ENCODE data around the gene ZNRF1.

DNA sequence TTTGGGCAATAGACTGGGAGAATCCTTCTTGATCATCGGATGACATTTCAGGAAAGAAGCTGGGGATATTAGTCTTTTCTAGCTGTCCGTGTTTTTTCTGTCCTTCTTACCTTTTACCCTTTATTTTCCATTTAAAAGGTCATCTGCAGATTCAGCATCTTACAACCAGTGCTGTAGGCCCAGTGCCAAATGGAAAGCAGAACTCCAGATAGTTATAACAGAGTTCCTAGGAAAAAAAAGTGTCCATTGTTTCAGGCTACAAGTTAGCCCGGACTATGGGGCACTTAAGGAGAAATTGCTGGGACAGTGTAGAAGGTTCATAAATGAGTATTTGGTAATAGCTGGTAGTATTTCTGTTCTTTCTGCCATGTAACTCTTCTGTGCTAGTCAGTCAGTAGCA, 89.4 kb downstream of the ZNRF1 start:
- TF ChIP-seq RBAK (CRISPR knock-in tag; IDR thresholded peaks at IDR 0.05) (no peak), U2AF1 (optimal IDR thresholded peaks at IDR 0.05; ENCODE audit: low read depth, low read length) (no peak), EZH2 (conservative IDR thresholded peaks at IDR 0.05; ENCODE audit: low read depth, low read length) (no peak), NR2F2 (IDR thresholded peaks at IDR 0.05; ENCODE audit: borderline replicate concordance, low read depth) (no peak), TCF12 (IDR thresholded peaks at IDR 0.05) (no peak), TCF12 (CRISPR knock-in tag; IDR thresholded peaks at IDR 0.05) (no peak)
- TF ChIP-seq, protein P1, sequence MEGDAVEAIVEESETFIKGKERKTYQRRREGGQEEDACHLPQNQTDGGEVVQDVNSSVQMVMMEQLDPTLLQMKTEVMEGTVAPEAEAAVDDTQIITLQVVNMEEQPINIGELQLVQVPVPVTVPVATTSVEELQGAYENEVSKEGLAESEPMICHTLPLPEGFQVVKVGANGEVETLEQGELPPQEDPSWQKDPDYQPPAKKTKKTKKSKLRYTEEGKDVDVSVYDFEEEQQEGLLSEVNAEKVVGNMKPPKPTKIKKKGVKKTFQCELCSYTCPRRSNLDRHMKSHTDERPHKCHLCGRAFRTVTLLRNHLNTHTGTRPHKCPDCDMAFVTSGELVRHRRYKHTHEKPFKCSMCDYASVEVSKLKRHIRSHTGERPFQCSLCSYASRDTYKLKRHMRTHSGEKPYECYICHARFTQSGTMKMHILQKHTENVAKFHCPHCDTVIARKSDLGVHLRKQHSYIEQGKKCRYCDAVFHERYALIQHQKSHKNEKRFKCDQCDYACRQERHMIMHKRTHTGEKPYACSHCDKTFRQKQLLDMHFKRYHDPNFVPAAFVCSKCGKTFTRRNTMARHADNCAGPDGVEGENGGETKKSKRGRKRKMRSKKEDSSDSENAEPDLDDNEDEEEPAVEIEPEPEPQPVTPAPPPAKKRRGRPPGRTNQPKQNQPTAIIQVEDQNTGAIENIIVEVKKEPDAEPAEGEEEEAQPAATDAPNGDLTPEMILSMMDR (CRISPR knock-in tag; IDR thresholded peaks at IDR 0.05) = no peak

All from HepG2 (cell line).